ENCODE results near the gene ARHGEF17.
A peak's percentile ranks its signal among the peaks of the same experiment; 100 is the strongest.

Gene ARHGEF17

DNA sequence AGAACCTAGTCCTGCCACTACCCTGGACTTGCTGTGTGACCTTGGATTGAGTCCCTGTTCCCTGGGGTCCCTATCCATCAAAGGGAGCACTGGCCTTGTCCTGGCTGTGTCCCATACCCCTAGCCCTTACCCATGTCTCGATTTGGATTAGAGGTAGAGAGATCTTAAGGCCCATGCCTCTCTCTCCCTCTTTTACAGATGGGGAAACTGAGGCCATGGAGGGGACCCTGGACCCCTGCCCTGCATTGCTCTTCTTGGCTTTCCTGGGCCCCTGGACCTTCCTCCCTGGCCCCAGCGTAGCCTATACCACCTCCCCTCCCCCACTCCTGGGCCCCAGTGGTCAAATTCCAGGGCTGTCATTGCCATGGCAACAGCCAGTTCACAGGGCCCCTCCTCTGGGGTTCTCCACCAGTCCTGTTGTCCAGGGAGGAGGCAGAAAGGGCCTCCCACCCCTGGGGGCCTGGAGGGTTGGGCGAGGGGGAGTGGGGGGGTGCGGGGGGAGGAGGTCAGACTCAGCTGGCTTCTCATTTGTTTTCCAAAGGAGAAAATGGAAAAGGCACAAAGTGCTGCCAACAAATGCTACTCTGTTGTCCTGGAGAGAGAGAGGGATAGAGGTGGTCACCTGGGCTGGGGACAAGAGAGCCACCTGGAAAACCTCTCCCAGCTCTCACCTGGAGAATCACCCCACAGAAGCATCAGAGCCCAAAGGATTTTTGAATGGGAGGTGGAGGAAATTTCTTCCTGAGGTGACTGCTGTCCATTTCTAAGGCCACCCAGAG, 23.3 kb downstream of the ARHGEF17 start:
- no peak for DNase-seq (ENCODE audit: extremely low read depth in 1 of 2, low read depth in 1 of 2)

DNA sequence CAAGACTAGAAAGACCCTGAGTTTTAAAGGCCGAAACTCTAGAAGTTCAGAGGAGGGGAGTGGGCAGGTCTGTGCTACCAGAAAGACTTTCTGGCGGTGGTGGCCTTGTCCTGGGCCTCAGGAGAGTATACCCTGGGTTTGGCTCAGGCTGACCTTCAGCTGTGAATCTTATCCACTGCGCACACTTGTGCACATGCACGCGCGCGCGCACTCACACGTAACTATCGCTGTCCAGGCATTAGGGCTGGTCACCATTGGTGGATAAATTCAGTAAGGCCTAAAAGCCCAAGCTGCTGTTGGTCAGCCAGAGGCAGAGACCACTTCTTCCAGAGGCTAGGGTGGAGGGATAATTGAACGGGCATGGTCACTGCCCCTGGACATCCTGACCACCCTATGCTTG, 25.1 kb downstream of the ARHGEF17 start:
- no peak for DNase-seq (ENCODE audit: extremely low read depth in 1 of 2, low read depth in 1 of 2)

DNA sequence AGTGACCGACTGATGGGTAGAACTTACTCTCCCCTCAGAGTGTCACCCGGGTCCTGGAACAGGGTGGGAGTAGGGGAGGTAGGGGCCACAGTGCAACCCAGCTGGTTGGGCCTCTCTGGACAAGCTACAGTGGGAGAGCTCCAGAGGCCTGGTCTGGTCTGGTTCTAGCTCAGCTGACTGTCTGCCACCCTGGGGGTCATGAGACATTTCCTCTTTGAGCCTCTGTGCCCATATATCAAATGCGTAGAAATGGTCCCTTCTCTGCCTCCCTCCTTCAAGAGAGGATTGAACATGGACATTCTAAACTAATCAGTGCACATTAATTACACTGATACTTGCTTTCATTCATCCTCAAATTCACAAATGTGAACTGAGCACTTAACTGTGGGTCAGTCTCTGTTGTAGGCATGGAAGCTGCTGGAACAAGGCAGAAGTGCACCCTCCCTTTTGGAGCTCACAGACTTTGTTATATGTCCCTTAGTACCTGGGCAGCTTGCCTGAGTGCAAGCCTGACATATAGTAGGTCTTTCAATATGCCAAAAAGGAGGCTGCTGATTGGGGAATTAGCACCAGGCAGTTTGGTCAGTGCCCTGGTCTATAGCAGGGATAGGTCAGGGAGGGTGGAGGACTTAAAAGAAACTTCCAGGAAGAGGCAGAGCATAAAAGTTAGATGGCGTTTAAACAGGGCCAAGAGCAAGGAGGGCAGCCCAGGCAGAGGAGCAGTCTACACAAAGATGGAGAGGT, 25.7 kb downstream of the ARHGEF17 start:
- no peak for DNase-seq (ENCODE audit: extremely low read depth in 1 of 2, low read depth in 1 of 2)

DNA sequence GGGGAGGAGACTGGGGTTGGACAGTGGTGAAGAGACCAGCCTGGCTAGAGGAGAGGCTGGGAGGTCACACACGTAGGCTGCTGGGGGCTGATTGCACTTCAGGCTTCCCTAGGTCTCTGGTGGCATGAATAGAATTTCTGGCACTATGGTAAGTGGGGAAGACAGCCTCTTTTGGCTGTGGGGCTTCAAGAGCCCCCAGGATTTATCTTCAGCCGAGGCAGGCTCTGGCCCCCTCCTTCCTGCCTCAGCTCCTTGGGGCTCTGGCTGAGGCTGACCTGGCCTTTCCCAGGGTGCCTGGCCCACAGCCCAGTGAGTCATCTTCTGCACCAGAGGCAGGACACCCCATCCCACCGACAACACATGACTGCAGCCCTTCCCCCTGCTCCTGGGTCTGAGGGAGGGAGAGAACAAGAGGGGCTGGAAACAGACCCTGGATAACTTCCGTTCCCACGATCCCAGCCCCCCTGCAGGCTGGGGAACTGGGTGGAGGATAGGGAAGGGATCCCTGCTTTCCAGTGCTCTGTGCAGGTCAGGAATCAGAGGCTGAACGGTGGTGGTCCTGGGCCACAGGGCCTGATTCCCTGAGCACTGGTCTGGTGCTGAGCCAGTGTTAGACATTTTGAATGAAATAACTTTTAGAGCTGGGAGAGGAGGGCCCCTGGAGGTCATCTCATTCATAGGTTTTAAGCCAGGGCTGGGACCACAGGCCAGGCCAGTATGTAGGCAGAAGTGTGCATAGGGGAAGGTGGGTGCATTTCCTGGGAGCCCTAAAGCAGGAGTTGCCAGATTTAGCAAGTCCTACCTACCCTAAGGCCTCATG, 26.5 kb downstream of the ARHGEF17 start:
- no peak for DNase-seq (ENCODE audit: extremely low read depth in 1 of 2, low read depth in 1 of 2)

DNA sequence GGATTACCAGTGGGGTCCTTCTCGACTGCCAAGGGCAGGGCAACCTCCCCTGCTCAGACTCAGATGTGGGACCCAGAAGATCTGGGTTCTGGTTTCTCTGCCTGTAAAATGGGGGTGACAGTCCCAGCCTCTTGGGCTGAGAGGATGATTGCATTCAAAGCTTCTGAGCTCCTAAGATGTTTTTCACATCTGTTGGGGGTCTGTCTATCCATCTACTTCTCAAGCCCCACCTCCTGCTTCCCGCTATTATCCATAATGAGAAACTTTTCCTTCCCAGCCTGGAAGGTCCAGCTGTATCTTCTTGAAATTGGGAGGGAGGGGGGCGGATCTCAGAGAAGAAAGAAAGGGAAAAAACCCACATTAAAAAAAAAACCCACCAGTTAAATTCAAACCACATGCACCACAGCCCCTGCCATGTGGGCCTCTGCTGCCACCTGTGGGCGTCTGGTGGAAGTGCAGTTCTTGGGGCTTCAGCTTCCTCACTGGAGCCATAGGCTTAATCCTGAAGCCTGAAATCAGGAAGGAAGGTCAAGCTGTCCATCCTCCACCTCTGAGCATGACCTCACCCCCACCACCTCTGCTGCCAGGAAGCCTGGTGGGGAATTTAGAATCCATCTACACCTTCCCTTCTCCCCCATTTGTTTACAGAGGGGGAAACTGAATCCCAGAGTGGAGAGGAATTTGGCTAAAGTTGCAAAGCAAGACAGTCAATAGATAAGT, 27.3 kb downstream of the ARHGEF17 start:
- DNase-seq (ENCODE audit: extremely low read depth in 1 of 2, low read depth in 1 of 2) = peak; percentile 40 to 53

DNA sequence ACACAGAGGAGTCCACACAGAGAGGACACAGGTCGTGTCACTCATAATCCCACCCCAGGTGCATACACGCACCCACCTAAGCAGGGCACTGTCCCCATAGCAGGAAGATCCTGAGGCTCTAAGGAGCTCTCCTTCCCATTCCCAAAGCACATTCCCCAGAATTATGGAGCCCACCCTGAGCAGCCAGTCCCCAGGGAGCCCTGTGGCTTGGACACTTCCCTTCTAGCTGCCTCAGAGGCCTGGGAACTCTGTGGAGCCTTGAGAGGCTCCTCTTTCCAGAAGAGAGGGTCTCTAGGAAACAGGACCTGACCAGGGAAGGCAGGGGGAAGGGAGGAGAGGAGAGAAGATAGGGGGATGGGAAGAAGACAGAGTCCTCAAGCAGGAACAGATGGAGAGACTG, 29.8 kb downstream of the ARHGEF17 start:
- no peak for DNase-seq (ENCODE audit: extremely low read depth in 1 of 2, low read depth in 1 of 2)

DNA sequence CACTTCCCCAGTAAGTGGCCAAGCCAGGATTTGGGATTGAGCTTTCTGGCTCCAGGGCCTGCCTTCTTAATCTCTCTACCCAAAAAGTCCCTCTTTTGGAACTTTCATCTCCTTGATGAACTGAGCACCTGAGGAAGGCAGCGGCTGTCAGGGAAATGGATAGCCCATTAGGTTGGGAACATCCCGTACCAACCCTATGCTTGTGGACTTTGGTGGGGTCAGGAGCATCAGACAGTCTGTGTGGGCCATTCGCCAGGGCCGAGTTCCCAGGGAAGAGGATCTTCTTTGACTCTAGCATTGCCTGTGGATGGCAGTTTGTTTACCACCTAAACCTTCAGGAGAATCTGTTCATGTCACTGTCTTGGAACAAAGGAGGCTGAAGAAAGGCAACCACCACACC, 30.2 kb downstream of the ARHGEF17 start:
- no peak for DNase-seq (ENCODE audit: extremely low read depth in 1 of 2, low read depth in 1 of 2)

DNA sequence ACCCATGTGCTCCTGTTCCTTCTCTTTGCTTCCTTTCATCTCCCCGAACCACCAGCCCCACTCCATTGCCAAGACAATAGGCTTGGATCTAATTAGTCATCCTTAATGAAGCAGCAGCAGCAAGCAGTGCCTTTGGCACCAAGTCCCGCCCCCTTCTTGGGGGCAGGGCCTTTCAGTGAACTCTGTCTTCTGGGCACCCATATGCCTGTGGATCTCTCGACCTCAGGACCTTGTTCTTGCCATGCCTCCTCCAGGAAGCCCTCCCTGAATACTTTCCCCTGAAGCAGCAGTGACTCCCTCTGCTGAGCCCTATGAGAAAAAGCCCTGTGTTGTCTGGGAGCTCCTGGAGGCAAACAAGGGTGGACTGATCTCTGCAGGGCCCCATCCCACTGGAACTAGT, 32.1 kb downstream of the ARHGEF17 start:
- no peak for DNase-seq (ENCODE audit: extremely low read depth in 1 of 2, low read depth in 1 of 2)

DNA sequence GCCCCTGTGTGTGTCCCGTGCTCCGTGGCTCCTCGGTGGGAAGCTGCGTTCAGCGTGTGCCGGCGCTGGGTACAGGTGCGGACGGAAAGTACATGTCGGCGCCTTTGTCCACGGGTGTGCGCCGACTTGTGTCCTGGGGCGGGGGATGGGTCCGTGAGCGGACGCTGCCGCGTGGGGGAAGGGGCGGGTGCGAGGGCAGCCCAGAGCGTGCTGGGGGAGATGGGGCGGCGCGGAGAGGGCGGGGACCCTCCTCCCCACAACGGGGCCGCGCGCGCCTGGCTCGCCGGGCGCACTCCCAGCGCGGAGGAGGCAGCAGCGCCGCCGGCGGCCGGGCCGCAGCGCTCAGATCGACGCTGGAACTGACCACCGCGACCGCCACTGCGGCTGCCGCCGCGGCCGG, 34.6 kb downstream of the ARHGEF17 start:
- no peak for DNase-seq (ENCODE audit: extremely low read depth in 1 of 2, low read depth in 1 of 2)

DNA sequence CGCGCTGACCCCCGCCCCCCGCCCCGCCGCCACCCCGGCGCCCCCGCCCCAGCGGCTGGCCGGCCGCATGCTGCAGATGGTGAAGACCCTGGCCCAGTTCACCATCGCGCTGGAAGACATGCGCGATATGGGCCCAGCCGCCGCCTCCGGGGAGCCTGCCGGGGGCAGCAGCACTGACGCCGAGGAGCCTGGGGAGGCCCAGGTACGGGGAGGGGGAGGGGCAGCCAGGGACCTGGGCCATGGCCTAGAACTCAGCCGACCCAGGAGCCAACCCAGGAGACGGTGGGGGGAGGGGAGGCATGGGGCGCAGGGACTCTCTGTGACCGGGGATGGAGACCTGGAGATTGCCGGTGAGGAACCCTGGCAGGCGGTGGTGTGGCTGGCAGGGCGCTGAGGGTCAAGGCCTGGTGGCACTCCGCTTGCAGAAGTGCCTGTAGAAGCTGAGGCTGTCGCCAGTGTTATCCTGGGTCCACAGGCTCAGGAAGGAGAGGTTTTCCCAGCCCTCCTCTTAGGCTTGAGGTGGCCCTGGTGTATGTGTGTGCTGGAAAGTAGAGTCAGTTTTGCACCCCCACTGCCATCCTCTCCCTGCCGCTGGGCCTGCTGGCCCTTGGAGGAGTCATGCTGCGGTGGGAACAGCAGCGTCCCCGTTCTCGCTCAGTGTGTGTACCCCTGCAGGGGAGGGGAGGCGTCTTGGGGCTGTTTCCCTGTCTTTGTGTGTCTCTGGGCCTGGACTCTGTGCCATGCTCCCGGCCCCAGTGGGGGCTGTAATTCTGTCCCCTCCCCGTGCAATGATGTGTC, 35.2 kb downstream of the ARHGEF17 start:
- no peak for DNase-seq (ENCODE audit: extremely low read depth in 1 of 2, low read depth in 1 of 2)

DNA sequence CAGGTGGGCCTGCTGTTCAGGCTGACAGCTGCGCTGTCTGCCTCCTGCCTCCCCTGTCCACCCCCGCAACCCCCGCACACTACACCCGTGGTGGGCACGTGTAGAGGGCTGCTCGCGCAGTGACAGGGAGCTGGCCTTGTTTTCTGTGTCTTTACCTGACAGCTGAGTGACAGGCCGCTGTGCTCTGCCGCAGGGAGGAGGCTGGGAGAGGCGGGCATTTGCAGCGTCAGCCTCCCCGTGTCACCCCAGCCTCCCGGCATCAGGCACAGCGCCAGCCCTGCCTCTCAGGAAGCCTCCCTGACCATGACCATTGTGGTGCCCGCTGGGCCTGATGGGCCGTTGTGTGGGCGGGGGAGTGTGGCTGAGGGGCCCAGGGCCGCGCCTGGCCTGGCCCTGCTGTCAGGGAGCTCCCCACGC, 36.1 kb downstream of the ARHGEF17 start:
- no peak for DNase-seq (ENCODE audit: extremely low read depth in 1 of 2, low read depth in 1 of 2)

DNA sequence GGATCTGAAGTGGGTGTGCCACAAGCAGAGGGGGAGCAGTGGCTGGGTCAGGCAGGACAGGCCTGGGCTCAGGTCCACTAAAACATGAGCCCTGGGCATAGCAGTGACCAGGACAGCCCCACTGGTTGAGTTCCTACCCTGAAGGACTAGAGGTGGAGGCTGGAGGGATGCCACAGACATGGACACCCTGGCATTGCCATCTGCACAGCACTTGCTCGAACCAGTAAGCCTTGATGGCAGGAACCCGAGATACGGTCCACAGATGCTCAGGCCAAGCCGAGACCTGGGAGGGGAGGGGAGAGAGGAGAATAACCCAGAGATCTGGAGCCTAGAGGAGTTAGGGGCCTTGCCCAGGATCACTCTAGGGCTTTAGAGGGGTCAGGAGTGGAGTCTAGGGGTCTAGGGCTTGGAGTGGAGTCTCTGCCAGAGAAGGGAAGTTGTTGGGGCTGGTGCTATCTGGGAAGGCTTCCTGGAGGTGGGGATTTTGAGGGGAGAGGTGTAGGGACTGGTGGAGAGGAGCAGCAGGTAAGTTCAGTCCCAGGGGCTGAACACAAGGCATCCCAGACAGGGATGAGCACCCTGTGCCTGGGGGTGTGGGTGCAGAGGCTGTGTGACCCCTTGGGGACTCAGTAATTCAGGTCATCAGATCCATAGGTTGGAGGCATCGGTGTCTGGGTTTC, 37.5 kb downstream of the ARHGEF17 start:
- DNase-seq (ENCODE audit: extremely low read depth in 1 of 2, low read depth in 1 of 2) = no peak

DNA sequence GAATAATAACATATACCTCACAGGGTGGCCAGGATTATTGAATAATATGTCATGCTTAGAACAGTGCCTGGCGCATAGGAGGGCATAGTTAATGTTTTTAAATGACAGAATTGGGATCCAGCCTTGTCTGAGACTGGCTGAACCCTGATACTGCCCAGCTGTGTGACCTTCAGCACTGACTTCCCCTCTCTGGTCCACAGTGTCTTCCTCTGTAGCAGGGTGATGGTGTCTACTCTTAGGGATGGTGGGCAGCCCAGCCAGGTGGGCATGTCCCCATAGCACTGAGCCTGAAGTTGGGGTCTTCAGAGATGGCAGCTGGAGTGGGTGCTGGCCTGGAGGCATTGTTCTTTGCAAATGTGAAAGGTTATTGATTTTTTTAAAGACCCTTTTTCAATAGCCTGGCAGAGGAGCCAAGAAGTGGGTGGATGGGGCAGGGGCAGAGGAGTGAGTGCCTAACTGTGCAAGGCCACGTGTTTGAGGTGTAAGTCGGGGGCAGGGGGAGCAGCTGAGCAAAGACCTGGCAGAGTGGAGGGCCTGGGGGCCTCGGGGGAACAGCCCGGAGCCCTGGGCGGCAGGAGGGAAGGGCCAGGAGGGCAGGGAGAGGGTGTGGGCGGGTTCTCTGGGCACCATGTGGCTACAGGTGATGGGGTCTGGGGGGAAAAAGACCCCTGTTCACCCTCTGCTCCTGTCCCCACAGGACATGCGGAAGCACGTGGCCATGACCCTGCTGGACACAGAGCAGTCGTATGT, 38.3 kb downstream of the ARHGEF17 start:
- DNase-seq (ENCODE audit: extremely low read depth in 1 of 2, low read depth in 1 of 2) = no peak

DNA sequence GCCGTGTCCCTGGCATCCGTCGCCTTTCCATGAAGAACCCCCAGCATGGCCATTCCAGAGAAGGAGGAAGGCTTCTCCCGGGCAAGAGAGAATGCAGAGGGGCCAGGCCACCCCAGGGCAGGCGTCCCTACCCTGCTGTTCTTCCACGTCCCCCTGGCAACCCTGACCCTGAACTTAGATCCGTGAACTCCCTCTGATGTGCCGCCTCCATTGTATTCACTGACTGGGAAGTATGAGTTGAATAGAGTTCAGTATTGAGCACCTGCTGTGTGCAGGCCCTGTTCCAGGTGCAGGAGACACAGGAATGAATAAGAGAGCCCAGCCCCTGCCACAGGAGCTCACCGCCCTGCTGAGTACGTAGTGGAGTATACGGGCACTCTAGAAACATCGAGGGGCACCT, 39.0 kb downstream of the ARHGEF17 start:
- DNase-seq (ENCODE audit: extremely low read depth in 1 of 2, low read depth in 1 of 2) = no peak

DNA sequence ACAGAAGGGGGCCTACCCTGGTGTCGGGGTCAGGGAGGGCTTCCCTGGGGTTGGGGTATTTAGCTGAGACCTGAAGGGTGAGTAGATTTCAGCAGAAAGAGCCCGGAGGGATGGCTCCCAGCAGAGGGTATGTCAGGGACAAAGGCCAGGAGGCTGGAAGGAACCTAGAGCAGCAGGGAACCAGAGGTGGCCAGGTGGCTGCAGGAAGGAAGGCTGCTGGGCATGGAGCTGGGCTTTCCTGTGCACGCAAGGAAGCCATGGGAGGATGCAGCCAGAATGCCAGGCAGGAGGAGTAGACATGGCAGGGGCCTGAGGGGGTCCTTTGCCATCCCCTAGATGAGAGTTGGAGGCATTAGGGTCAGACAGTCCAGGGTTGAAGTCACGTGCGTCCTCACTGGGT, 40.8 kb downstream of the ARHGEF17 start:
- DNase-seq (ENCODE audit: extremely low read depth in 1 of 2, low read depth in 1 of 2) = no peak

DNA sequence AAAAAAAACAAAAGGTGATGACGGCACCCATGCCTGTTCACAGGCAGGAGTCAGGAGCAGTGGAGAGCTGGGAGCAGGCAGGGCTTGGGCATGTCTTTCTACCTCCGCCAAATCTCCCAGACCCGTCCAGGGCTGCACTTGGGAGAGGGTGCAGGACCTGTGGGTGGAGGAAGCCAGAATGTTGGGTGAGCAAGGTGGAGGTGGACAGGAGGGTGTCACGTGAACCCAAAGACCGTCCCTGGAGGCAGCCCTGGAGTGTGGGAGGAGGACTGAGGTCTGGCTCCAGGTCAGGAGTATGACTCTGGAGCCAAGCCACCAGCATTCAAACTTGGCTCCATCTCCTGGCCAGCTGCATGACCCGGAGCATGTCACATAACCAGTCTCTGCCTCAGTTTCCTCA, 41.6 kb downstream of the ARHGEF17 start:
- DNase-seq (ENCODE audit: extremely low read depth in 1 of 2, low read depth in 1 of 2) = no peak

DNA sequence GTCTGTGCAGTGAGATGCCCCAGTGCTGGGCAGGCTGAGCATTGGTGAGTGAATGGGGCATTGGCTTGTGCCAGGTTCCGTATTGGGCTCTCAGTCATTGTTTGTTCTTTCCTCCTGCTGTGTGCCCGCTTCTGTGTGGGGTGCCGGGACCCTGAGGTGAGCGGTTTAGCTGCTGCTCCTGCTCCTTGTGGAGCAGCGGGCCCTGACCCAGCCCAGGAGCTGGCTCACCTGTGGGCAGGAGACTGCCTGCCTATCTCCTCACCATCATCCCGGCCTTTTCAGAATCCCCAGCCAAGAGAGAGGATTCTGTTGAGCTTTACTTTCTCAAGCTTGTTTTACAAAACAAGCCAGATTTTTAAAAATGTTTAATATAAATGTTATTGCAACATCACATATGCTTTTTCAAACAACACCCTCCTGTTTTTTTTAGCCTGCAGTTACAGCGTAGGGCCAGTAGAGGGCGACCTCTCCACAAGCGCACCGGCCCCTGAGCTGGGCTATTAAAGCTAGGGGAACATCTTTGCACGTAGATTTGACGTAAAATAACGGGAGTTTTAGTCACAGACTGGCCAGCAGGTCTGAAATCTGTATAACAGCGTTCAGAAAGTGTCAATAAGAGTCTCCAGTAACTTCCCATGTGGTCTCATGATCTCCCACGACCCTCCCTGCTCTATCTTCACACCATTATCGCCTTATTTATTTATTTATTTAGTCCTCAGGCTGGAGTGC, 43.0 kb downstream of the ARHGEF17 start:
- no peak for DNase-seq (ENCODE audit: extremely low read depth in 1 of 2, low read depth in 1 of 2)

DNA sequence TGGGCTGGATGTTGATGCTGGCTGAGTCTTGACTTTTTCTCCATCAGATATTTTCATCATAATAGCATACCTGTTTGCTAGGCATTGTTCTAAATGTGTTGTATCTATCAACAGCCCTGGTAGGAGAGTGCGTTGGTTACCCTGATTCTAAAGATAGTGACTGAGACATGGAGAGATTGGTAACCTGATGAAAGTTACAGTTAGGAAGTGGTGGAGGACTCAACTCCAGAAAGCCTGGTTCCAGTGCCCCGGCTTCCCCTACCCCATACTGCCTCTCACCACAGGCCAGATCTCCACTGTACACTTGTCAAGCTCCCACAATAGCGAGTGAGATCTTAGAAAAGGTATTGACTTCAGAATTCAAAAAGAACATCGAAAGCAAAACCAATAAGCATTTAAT, 45.3 kb downstream of the ARHGEF17 start:
- DNase-seq (ENCODE audit: extremely low read depth in 1 of 2, low read depth in 1 of 2) = no peak
